ENCODE results near the gene NTN3.

The NTN3 gene

DNA sequence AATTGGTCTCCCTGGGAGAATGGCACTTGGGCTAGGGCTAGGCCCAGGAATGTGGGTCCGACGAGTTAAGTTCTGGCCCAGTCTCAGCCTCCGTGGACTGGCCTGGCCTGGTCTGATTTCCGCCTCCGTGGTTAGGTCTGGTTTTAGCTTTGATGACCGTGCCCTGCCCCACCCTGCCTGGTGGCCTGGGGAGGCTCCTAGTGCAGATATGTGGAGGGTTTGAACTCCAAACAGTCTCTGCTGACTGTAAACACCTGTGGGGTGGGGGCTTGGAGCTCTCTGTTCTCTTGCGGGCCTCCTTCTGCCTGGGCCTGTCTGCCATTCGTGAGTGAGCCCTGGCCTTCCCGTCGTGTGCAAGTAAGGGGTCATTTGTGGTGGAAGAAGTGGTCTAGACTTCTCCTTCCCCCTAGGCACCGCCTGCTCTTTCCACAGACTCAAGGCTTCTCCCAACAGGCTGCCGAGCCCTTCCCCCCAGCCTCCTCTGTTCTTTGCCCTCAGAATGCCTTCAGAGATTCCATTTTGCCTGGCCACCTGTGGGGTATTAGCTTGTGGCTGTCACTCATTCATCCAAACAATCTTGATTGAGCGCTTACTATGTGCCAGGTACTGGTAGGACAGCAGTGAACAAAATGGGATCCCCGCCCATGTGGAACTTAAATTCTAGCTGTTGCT lies 44.2 kb downstream of the NTN3 start:
- Histone ChIP-seq H3K36me3 (ENCODE audit: control insufficient read depth, low read depth, low read length) (no peaks in the 10 kb centered on the region), H3K4me3 (ENCODE audit: low read length) (peak overlapping the region; percentile 72), H3K9me3 (ENCODE audit: control insufficient read depth, low read depth, low read length) (no peaks in the 10 kb centered on the region), H3K9ac (ENCODE audit: low read length) (peak overlapping the region; percentile 55), H3K4me1 (ENCODE audit: control insufficient read depth, low read depth, low read length) (peaks cover 4% of the 10 kb centered on the region), H3K27ac (ENCODE audit: low read length) (no peak overlapping the region), H3K27me3 (ENCODE audit: control insufficient read depth, insufficient read depth, low read length) (no peaks in the 10 kb centered on the region)

GRCh38 chr16:2516391-2517240 lies 45.5 kb downstream of the NTN3 start:
- Histone ChIP-seq H3K4me3 (ENCODE audit: low read length) (no peak overlapping the region), H3K36me3 (ENCODE audit: control insufficient read depth, low read depth, low read length) (no peaks in the 10 kb centered on the region), H3K9me3 (ENCODE audit: control insufficient read depth, low read depth, low read length) (no peaks in the 10 kb centered on the region), H3K27ac (ENCODE audit: low read length) (no peak overlapping the region), H3K9ac (ENCODE audit: low read length) (no peak overlapping the region), H3K27me3 (ENCODE audit: control insufficient read depth, insufficient read depth, low read length) (no peaks in the 10 kb centered on the region), H3K4me1 (ENCODE audit: control insufficient read depth, low read depth, low read length) (peaks cover 10% of the 10 kb centered on the region)

DNA sequence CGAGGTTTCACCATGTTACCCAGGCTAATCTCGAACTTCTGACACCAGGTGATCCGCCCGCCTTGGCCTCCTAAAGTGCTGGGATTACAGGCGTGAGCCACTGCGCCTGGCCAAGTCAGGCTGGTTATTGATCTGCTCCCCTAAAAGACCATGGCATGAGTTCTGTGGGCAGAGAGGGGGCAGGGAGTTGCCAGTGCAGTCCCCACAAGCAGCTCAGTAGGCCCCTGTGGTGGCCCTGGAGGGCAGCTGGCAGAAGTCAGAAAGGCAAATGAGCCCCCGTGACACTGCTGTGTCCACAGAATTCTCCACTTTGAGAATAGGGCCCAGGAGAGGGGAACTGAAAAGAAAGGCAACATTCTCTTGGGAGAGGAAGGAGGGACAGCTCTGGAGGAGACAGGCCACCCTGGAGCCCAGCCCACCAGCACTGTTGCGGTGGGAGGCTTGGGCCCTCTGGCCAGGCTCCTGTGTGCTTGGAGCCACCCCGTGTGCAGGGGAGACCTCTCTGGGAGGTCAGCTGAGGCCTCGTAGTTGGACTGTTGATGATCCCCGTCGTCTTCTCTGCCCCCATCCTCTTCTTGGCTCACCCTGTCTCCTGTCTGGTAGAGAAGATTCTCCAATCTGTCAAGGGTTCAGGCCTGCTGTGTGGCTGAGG lies 47.0 kb downstream of the NTN3 start:
- peaks cover under 1% of the 10 kb centered on the region for H3K36me3 ChIP-seq (ENCODE audit: control insufficient read depth, low read depth, low read length)
- peaks cover 6% of the 10 kb centered on the region for H3K4me1 ChIP-seq (ENCODE audit: control insufficient read depth, low read depth, low read length)
- no peaks in the 10 kb centered on the region for H3K9me3 ChIP-seq (ENCODE audit: control insufficient read depth, low read depth, low read length)
- H3K27me3 ChIP-seq (ENCODE audit: control insufficient read depth, insufficient read depth, low read length): no peaks in the 10 kb centered on the region
- H3K9ac ChIP-seq (ENCODE audit: low read length): no peak overlapping the region
- H3K4me3 ChIP-seq (ENCODE audit: low read length): no peak overlapping the region
- H3K27ac ChIP-seq (ENCODE audit: low read length): no peak overlapping the region

- Histone ChIP-seq H3K4me1 (ENCODE audit: control insufficient read depth, low read depth, low read length) (peaks cover 6% of the 10 kb centered on the region), H3K27ac (ENCODE audit: low read length) (no peak overlapping the region), H3K9me3 (ENCODE audit: control insufficient read depth, low read depth, low read length) (no peaks in the 10 kb centered on the region), H3K27me3 (ENCODE audit: control insufficient read depth, insufficient read depth, low read length) (no peaks in the 10 kb centered on the region), H3K4me3 (ENCODE audit: low read length) (no peak overlapping the region), H3K36me3 (ENCODE audit: control insufficient read depth, low read depth, low read length) (peaks cover 9% of the 10 kb centered on the region), H3K9ac (ENCODE audit: low read length) (no peak overlapping the region)
Measured at GRCh38 chr16:2518823-2519710, 48.0 kb downstream of the NTN3 start.

- Histone ChIP-seq H3K4me3 (ENCODE audit: low read length) (peak overlapping the region; percentile 41), H3K9me3 (ENCODE audit: control insufficient read depth, low read depth, low read length) (no peaks in the 10 kb centered on the region), H3K9ac (ENCODE audit: low read length) (no peak overlapping the region), H3K36me3 (ENCODE audit: control insufficient read depth, low read depth, low read length) (peaks cover 9% of the 10 kb centered on the region), H3K4me1 (ENCODE audit: control insufficient read depth, low read depth, low read length) (peaks cover 6% of the 10 kb centered on the region), H3K27ac (ENCODE audit: low read length) (no peak overlapping the region), H3K27me3 (ENCODE audit: control insufficient read depth, insufficient read depth, low read length) (no peaks in the 10 kb centered on the region)
Measured at GRCh38 chr16:2519711-2520080, 48.6 kb downstream of the NTN3 start.

- peaks cover 9% of the 10 kb centered on the region for H3K36me3 ChIP-seq (ENCODE audit: control insufficient read depth, low read depth, low read length)
- no peaks in the 10 kb centered on the region for H3K9me3 ChIP-seq (ENCODE audit: control insufficient read depth, low read depth, low read length)
- no peaks in the 10 kb centered on the region for H3K27me3 ChIP-seq (ENCODE audit: control insufficient read depth, insufficient read depth, low read length)
- H3K4me1 ChIP-seq (ENCODE audit: control insufficient read depth, low read depth, low read length): peaks cover 6% of the 10 kb centered on the region
- H3K9ac ChIP-seq (ENCODE audit: low read length): peak within 1 kb of the TSS; percentile 66
- H3K4me3 ChIP-seq (ENCODE audit: low read length): peak within 1 kb of the TSS; percentile 69
- no peak within 1 kb of the TSS for H3K27ac ChIP-seq (ENCODE audit: low read length)
Measured at GRCh38 chr16:2520097-2520783, 49.1 kb downstream of the NTN3 start, which contains the start of gene AMDHD2. TSS of gene AMDHD2 (plus strand) at chr16:2520371. CDS start at chr16:2520459, 88 bp downstream.

DNA sequence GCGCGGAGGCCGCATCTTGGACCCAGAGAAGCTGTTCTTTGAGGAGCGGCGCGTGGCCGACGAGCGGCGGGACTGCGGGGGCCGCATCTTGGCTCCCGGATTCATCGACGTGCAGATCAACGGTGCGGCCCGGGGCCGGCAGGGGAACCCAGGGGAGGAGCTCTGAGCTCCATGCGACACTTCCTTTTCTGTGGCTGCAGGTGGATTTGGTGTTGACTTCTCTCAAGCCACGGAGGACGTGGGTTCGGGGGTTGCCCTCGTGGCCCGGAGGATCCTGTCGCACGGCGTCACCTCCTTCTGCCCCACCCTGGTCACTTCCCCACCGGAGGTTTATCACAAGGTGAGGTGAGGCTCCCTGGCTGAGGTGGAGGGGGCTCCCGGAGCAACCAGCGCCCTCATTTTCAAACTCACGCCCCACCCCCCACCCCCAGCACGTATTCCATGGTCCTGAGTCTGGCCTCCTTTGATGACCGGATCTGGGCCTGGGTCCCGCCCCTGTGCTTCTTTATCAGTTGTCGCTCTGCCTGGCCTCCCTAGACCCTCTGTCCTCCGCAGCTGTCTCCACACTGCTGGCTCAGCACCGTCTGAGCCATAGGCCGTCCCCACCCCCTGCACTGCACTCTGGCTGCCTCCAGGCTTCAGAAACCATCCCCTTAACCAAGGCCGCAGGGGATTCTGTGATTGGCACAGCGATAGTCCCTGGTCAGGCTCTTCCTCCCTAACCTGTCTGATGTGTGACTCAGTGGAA lies 49.9 kb downstream of the NTN3 start:
- peaks cover 9% of the 10 kb centered on the region for H3K36me3 ChIP-seq (ENCODE audit: control insufficient read depth, low read depth, low read length)
- H3K9me3 ChIP-seq (ENCODE audit: control insufficient read depth, low read depth, low read length): no peaks in the 10 kb centered on the region
- no peak overlapping the region for H3K27ac ChIP-seq (ENCODE audit: low read length)
- H3K4me1 ChIP-seq (ENCODE audit: control insufficient read depth, low read depth, low read length): peaks cover 6% of the 10 kb centered on the region
- peak overlapping the region; percentile 69 for H3K4me3 ChIP-seq (ENCODE audit: low read length)
- H3K9ac ChIP-seq (ENCODE audit: low read length): peak overlapping the region; percentile 66
- no peaks in the 10 kb centered on the region for H3K27me3 ChIP-seq (ENCODE audit: control insufficient read depth, insufficient read depth, low read length)
